Hepatocyte (in vitro differentiated cells): Measurements from ENCODE around the gene ZNF682. TPM values are rescaled to one million over a fixed set of nuclear protein-coding genes. Genes with fewer than 3 reads are reported as not detected.
"Not testable (repeated sequence)": the region's sequence is repeated elsewhere in the genome, so short reads cannot be mapped to it uniquely, and the experiment has no call there.

ENCODE experiments used
- DNase-seq: peaks from one replicate; pipeline ENCODE4 v3.0.0-alpha.2; 2016; ENCODE audit warnings: low spot score
- H2AFZ ChIP-seq: fragments of 200-600 bp; sonication (generic); 2 replicates; pipeline ENCODE4 v1.6.0; 2016; ENCODE audit warnings: antibody characterized with exemption, mild to moderate bottlenecking
- H3K27ac ChIP-seq: fragments of 200-600 bp; sonication (generic); 2 replicates; pipeline ENCODE4 v1.5.1; 2016; ENCODE audit warnings: mild to moderate bottlenecking
- H3K27me3 ChIP-seq: fragments of 200-600 bp; sonication (generic); 2 replicates; pipeline ENCODE4 v1.6.1; 2016
- H3K36me3 ChIP-seq: fragments of 200-600 bp; sonication (generic); replicated peaks from 2 replicates; pipeline ENCODE4 v1.5.1; 2016; ENCODE audit warnings: low read depth; ENCODE audit not compliant: insufficient read depth
- H3K4me1 ChIP-seq: fragments of 200-600 bp; sonication (generic); 2 replicates; pipeline ENCODE4 v1.5.1; 2016; ENCODE audit warnings: mild to moderate bottlenecking, moderate library complexity; ENCODE audit not compliant: insufficient read depth
- H3K4me2 ChIP-seq: fragments of 200-600 bp; sonication (generic); 2 replicates; pipeline ENCODE4 v1.6.0; 2016
- H3K4me3 ChIP-seq: fragments of 200-600 bp; sonication (generic); 2 replicates; pipeline ENCODE4 v1.5.1; 2016; ENCODE audit warnings: mild to moderate bottlenecking
- H3K79me2 ChIP-seq: fragments of 200-600 bp; sonication (generic); 2 replicates; pipeline ENCODE4 v1.6.0; 2017; ENCODE audit warnings: mild to moderate bottlenecking
- H3K9me2 ChIP-seq: fragments of 200-600 bp; sonication (generic); replicated peaks from 2 replicates; pipeline ENCODE4 v1.6.0; 2017; ENCODE audit warnings: mild to moderate bottlenecking; ENCODE audit not compliant: insufficient read depth
- H3K9me3 ChIP-seq: fragments of 200-600 bp; sonication (generic); 2 replicates; pipeline ENCODE4 v1.5.1; 2016; ENCODE audit warnings: low read depth, mild to moderate bottlenecking
- H4K20me1 ChIP-seq: fragments of 200-600 bp; sonication (generic); 2 replicates; pipeline ENCODE4 v1.6.0; 2016; ENCODE audit warnings: mild to moderate bottlenecking; ENCODE audit not compliant: insufficient read depth, poor library complexity, severe bottlenecking
- EZH2 ChIP-seq: fragments of 200-600 bp; sonication (generic); IDR thresholded peaks from 2 replicates; pipeline ENCODE4 v1.6.1; 2016; ENCODE audit warnings: antibody characterized with exemption, mild to moderate bottlenecking, borderline replicate concordance
- EZH2phosphoT487 ChIP-seq: fragments of 200-600 bp; sonication (generic); IDR thresholded peaks from one replicate; pipeline ENCODE4 v1.6.1; 2018; ENCODE audit warnings: antibody characterized with exemption, mild to moderate bottlenecking, low read depth, moderate library complexity; ENCODE audit not compliant: unreplicated experiment, severe bottlenecking
- WGBS: methylation state at CpG from one replicate; pipeline ENCODE4 v1.1.6; 2016; ENCODE audit warnings: low lambda C conversion rate; ENCODE audit errors: missing lambda C conversion rate; 5-methylcytosine and 5-hydroxymethylcytosine counted together
- polyA plus RNA-seq: library from polyadenylated mRNA; unstranded; fragments of >200 nt; fragmentation: Nextera tagmentation; extraction: Ambion mirVana; gene quantifications from 2 replicates; pipeline ENCODE4 v1.2.1, GENCODE V29; 2016
- total RNA-seq: library from RNA; depleted of rRNA; stranded (reverse); fragments of >200 nt; gene quantifications from 2 replicates; pipeline ENCODE4 v1.2.3, GENCODE V29; 2014
- TF ChIP-seq, protein P1 (sequence below): fragments of 200-600 bp; sonication (generic); IDR thresholded peaks from 2 replicates; pipeline ENCODE4 v1.5.1; 2016; ENCODE audit warnings: antibody characterized with exemption, mild to moderate bottlenecking; ENCODE audit not compliant: poor library complexity

ZNF682 gene
- 4.9 and 14.4 TPM in 2 replicates for total RNA-seq
- polyA plus RNA-seq: 5.9 and 6.9 TPM in 2 replicates

DNA sequence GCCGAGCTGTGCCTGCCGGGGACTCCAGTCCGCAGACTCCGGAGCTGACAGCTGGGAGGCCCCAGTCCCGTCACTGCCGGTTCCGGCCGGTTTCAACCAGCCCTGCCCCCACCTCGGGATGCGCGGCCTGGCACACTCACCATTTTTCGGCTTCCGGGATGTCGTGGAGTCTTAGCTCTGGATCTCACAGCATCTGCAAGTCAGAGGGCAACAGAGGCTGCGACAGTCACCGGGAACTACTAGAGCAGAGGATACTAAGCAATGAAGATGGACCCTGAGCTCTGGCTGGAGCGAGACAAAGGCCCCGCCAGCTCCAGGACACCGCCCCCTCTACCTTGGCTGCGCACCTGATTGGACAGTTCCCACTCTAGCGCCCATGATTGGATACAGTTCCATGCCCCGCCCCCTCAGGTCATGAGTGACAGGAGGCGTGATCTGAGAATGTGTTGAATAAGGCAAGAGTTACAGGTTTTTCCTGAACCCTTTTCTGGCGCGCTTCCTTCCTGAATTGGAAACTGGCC lies at the start of gene ZNF682:
ZNF682 (minus strand) TSS at position 303 of the 521 bp plus-strand sequence; CDS start at position 143, 160 bp downstream.
- H3K79me2 ChIP-seq: peaks cover 37% of the 10 kb centered on the region
- H3K4me3 ChIP-seq: peak within 1 kb of the TSS; percentile 43
- peak within 1 kb of the TSS; percentile 85 for H3K27ac ChIP-seq
- no peaks in the 10 kb centered on the region for H3K27me3 ChIP-seq
- H4K20me1 ChIP-seq: no peaks in the 10 kb centered on the region
- H3K9me3 ChIP-seq: no peaks in the 10 kb centered on the region
- no peaks in the 10 kb centered on the region for H3K36me3 ChIP-seq
- peak within 1 kb of the TSS; percentile 78 for H3K4me2 ChIP-seq
- DNase-seq: peak; percentile 98
- H3K4me1 ChIP-seq: peaks cover 6% of the 10 kb centered on the region
- TF ChIP-seq, protein P1, sequence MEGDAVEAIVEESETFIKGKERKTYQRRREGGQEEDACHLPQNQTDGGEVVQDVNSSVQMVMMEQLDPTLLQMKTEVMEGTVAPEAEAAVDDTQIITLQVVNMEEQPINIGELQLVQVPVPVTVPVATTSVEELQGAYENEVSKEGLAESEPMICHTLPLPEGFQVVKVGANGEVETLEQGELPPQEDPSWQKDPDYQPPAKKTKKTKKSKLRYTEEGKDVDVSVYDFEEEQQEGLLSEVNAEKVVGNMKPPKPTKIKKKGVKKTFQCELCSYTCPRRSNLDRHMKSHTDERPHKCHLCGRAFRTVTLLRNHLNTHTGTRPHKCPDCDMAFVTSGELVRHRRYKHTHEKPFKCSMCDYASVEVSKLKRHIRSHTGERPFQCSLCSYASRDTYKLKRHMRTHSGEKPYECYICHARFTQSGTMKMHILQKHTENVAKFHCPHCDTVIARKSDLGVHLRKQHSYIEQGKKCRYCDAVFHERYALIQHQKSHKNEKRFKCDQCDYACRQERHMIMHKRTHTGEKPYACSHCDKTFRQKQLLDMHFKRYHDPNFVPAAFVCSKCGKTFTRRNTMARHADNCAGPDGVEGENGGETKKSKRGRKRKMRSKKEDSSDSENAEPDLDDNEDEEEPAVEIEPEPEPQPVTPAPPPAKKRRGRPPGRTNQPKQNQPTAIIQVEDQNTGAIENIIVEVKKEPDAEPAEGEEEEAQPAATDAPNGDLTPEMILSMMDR: no peak
- TF ChIP-seq EZH2 (no peak), EZH2phosphoT487 (no peak)
- H2AFZ ChIP-seq: peak within 1 kb of the TSS; percentile 45
- no peaks in the 10 kb centered on the region for H3K9me2 ChIP-seq
- 2% methylated on average over 19 of the region's 25 CpGs for WGBS

DNA sequence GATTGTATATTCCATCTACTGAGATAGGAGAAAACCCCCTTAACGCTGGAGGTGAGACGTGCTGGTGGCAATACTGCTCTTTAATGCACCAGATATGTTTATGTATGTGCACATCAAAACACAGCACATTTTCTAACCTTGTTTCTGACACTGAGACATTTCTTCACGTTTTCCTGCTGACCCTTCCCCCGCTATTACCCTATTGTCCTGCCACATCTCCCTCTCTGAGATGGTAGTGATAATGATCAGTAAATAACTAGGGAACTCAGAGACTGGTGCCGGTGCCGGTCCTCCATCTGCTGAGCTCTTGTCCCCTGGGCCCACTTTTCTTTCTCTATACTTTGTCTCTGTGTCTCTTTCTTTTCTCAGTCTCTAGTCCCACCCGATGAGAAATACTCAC lies 43.6 kb upstream of the ZNF682 start:
- H3K27me3 ChIP-seq, DNase-seq, H3K36me3 ChIP-seq, H3K9me3 ChIP-seq, H4K20me1 ChIP-seq, H3K9me2 ChIP-seq, H3K4me1 ChIP-seq, H3K4me3 ChIP-seq: not testable (repeated sequence)
- WGBS: 15% methylated on average over 7 of the region's 7 CpGs
- peak overlapping the region; percentile 63 for H3K4me2 ChIP-seq
- peak overlapping the region; percentile 29 for H2AFZ ChIP-seq
- H3K27ac ChIP-seq: peak overlapping the region; percentile 76
- peaks cover 66% of the 10 kb centered on the region for H3K79me2 ChIP-seq

DNA sequence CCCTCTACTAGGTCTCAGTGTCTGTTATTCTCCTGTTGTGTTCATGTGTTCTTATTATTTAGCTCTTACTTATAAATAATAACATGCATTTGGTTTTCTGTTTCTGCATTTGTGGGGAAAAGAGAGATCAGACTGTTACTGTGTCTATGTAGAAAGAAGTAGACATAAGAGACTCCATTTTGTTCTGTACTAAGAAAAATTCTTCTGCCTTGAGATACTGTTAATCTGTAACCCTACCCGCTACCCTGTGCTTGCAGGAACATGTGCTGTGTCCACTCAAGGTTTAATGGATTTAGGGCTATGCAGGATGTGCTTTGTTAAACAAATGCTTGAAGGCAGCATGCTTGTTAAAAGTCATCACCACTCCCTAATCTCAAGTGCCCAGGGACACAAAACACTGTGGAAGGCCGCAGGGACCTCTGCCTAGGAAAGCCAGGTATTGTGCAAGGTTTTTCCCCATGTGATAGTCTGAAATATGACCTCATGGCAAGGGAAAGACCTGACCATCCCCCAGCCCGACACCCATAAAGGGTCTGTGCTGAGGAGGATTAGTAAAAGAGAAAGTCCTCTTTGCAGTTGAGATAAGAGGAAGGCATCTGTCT lies 43.0 kb upstream of the ZNF682 start:
- DNase-seq: peak; percentile 61
- not testable (repeated sequence) for H3K27me3 ChIP-seq, H3K9me2 ChIP-seq, H4K20me1 ChIP-seq, H3K4me1 ChIP-seq, H2AFZ ChIP-seq, H3K9me3 ChIP-seq, H3K36me3 ChIP-seq, H3K4me3 ChIP-seq
- 13% methylated on average over 3 of the region's 3 CpGs for WGBS
- Histone ChIP-seq H3K4me2 (peak overlapping the region; percentile 63), H3K27ac (peak overlapping the region; percentile 76), H3K79me2 (peaks cover 61% of the 10 kb centered on the region)

DNA sequence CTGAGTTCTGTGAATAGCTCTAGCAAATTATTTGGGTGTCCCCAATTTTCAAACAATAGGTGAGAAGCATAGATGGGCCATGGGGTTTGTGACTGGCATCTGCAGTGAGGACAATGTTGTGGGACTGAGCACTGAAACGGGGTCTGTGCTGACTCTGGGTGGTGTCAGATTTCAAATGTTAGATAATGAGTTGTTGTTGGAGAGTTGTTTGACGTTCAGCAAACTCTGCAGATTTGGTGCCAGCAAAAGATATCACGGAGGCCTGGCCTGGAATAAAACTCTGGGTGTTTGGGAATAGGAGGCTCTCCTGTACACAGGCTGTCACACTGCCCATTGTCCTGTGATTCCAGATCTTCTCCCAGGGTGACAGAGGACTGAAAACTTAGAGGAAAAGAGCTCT lies 41.4 kb upstream of the ZNF682 start:
- no peak overlapping the region for H3K4me3 ChIP-seq
- H3K79me2 ChIP-seq: peaks cover 48% of the 10 kb centered on the region
- H3K27me3 ChIP-seq: no peaks in the 10 kb centered on the region
- H3K36me3 ChIP-seq: no peaks in the 10 kb centered on the region
- H4K20me1 ChIP-seq: no peaks in the 10 kb centered on the region
- H2AFZ ChIP-seq: no peak overlapping the region
- H3K9me2 ChIP-seq: no peaks in the 10 kb centered on the region
- no peak for TF ChIP-seq EZH2
- TF ChIP-seq, protein P1: no peak
- TF ChIP-seq EZH2phosphoT487: no peak
- H3K4me2 ChIP-seq: peak overlapping the region; percentile 80
- no peaks in the 10 kb centered on the region for H3K9me3 ChIP-seq
- 20% methylated on average over 3 of the region's 3 CpGs for WGBS
- peaks cover 4% of the 10 kb centered on the region for H3K4me1 ChIP-seq
- H3K27ac ChIP-seq: peak overlapping the region; percentile 72
- DNase-seq: no peak
